IMR-90 (cell line): ENCODE measurements around the gene FDX1. TPM values are rescaled to one million over a fixed set of nuclear protein-coding genes. Genes with fewer than 3 reads are reported as not detected.

ENCODE experiments used
- ATAC-seq: fragments of 200-7000 bp; cut with Tn5 transposase; 2 replicates; pipeline ENCODE4 v1.9.1; 2020; ENCODE audit warnings: low read depth, mild to moderate bottlenecking, moderate library complexity
- BruUV-seq: library from RNA; stranded (reverse); fragments of 400-500 nt; replicated peaks from 2 replicates; lab custom pipeline; 2021; lab: Mats Ljungman, UMichigan
- CTCF ChIA-PET: fragments of 300-600 bp; formaldehyde crosslinking; extraction: SDS; loops from one replicate; lab custom pipeline; 2021; ENCODE audit warnings: antibody characterized with exemption; lab: Yijun Ruan, JAX
- POLR2A ChIA-PET: fragments of 300-600 bp; sonication (Branson Sonifier 250); formaldehyde crosslinking; loops from one replicate; lab custom pipeline; 2022; ENCODE audit warnings: antibody characterized with exemption; ENCODE audit not compliant: unreplicated experiment; lab: Charles Lee
- DNase-seq: peaks from one replicate; pipeline ENCODE4 v3.0.0; 2013
- H2AFZ ChIP-seq: replicated peaks from 2 replicates; pipeline ENCODE3; 2013; ENCODE audit warnings: low read length, mild to moderate bottlenecking; ENCODE audit not compliant: poor library complexity
- H2AK5ac ChIP-seq: 2 replicates; pipeline ENCODE4 v1.6.1; 2013; ENCODE audit warnings: low read depth, low read length, inconsistent platforms
- H2AK9ac ChIP-seq: replicated peaks from 2 replicates; pipeline ENCODE3; 2013; ENCODE audit warnings: mild to moderate bottlenecking, low read depth, low read length, moderate library complexity; ENCODE audit not compliant: poor library complexity
- H2BK120ac ChIP-seq: 2 replicates; pipeline ENCODE4 v1.6.1; 2013; ENCODE audit warnings: low read depth, low read length, inconsistent platforms
- H2BK15ac ChIP-seq: 3 replicates; pipeline ENCODE4 v1.6.1; 2013; ENCODE audit warnings: low read depth, low read length, inconsistent platforms
- H2BK20ac ChIP-seq: 2 replicates; pipeline ENCODE4 v1.6.1; 2013; ENCODE audit warnings: low read depth, mild to moderate bottlenecking, inconsistent platforms, low read length, moderate library complexity
- H2BK5ac ChIP-seq: 2 replicates; pipeline ENCODE4 v1.6.1; 2013; ENCODE audit warnings: mild to moderate bottlenecking, low read depth, low read length, inconsistent platforms; ENCODE audit not compliant: poor library complexity, severe bottlenecking
- H3K14ac ChIP-seq: replicated peaks from 2 replicates; pipeline ENCODE4 v1.6.1; 2013; ENCODE audit warnings: low read depth, low read length, inconsistent platforms
- H3K18ac ChIP-seq: 2 replicates; pipeline ENCODE4 v1.6.1; 2013; ENCODE audit warnings: low read depth, low read length, control low read depth
- H3K23ac ChIP-seq: 2 replicates; pipeline ENCODE4 v1.6.1; 2013; ENCODE audit warnings: low read depth, low read length, inconsistent platforms
- H3K27ac ChIP-seq: 2 replicates; pipeline ENCODE4 v1.5.1; 2013; ENCODE audit warnings: mild to moderate bottlenecking, control low read depth, low read length; ENCODE audit not compliant: insufficient read depth
- H3K27me3 ChIP-seq: 2 replicates; pipeline ENCODE4 v1.6.1; 2013; ENCODE audit warnings: low read length; ENCODE audit not compliant: control insufficient read depth, insufficient read depth
- H3K36me3 ChIP-seq: 2 replicates; pipeline ENCODE4 v1.6.1; 2013; ENCODE audit warnings: low read length, mixed read lengths; ENCODE audit not compliant: control insufficient read depth, insufficient read depth
- H3K4ac ChIP-seq: 2 replicates; pipeline ENCODE4 v1.6.1; 2013; ENCODE audit warnings: low read depth, low read length, inconsistent platforms
- H3K4me1 ChIP-seq: 2 replicates; pipeline ENCODE4 v1.6.1; 2013; ENCODE audit warnings: low read length, mixed read lengths; ENCODE audit not compliant: control insufficient read depth, insufficient read depth
- H3K4me2 ChIP-seq: 2 replicates; pipeline ENCODE4 v1.6.1; 2013; ENCODE audit warnings: low read depth, mild to moderate bottlenecking, control low read depth, low read length, moderate library complexity
- H3K4me3 ChIP-seq: 2 replicates; pipeline ENCODE4 v1.5.1; 2013; ENCODE audit warnings: low read depth, mild to moderate bottlenecking, control low read depth, low read length, moderate library complexity; ENCODE audit not compliant: insufficient read depth
- H3K56ac ChIP-seq: 2 replicates; pipeline ENCODE4 v1.6.1; 2013; ENCODE audit warnings: low read length, inconsistent platforms; ENCODE audit not compliant: insufficient read depth; ENCODE audit errors: extremely low read depth
- H3K79me1 ChIP-seq, 2 experiments: 2 replicates each; pipeline ENCODE4 v1.6.1; 2013; ENCODE audit warnings: low read length in 2 of 2, inconsistent platforms in 1 of 2, low read depth in 1 of 2
- H3K9ac ChIP-seq: 2 replicates; pipeline ENCODE4 v1.6.1; 2013; ENCODE audit warnings: low read depth, low read length, control low read depth
- H3K9me1 ChIP-seq: 2 replicates; pipeline ENCODE4 v1.6.1; 2013; ENCODE audit warnings: low read length, inconsistent platforms; ENCODE audit not compliant: insufficient read depth
- H3K9me3 ChIP-seq: 2 replicates; pipeline ENCODE4 v1.6.1; 2013; ENCODE audit warnings: low read length; ENCODE audit not compliant: control insufficient read depth, insufficient read depth
- H4K20me1 ChIP-seq: 2 replicates; pipeline ENCODE4 v1.6.1; 2013; ENCODE audit warnings: low read length, inconsistent platforms; ENCODE audit not compliant: insufficient read depth
- H4K5ac ChIP-seq: 2 replicates; pipeline ENCODE4 v1.6.1; 2013; ENCODE audit warnings: mild to moderate bottlenecking, low read depth, low read length, control low read depth
- H4K8ac ChIP-seq, 2 experiments: 2 replicates each; pipeline ENCODE4 v1.6.1; 2013; ENCODE audit warnings: low read depth in 2 of 2, low read length in 2 of 2, control low read depth in 1 of 2, inconsistent platforms in 1 of 2
- H4K91ac ChIP-seq: 2 replicates; pipeline ENCODE4 v1.6.1; 2013; ENCODE audit warnings: low read depth, low read length, inconsistent platforms; ENCODE audit not compliant: insufficient read depth
- BHLHE40 ChIP-seq: fragments of 150-350 bp; IDR thresholded peaks from 2 replicates; pipeline ENCODE4 v1.6.1; 2016; ENCODE audit warnings: mild to moderate bottlenecking, low read depth, low read length
- CEBPB ChIP-seq: IDR thresholded peaks from 2 replicates; pipeline ENCODE4 v1.6.1; 2012; ENCODE audit warnings: low read depth, low read length, improper control_type of control experiment
- CHD1 ChIP-seq: IDR thresholded peaks from 2 replicates; pipeline ENCODE4 v1.6.1; 2012; ENCODE audit warnings: low read depth, low read length, improper control_type of control experiment
- CTCF ChIP-seq: conservative IDR thresholded peaks from 2 replicates; pipeline ENCODE4 v1.5.1; 2012; ENCODE audit warnings: mild to moderate bottlenecking, low read depth, low read length, improper control_type of control experiment
- ELK1 ChIP-seq: fragments of 150-350 bp; IDR thresholded peaks from 2 replicates; pipeline ENCODE4 v1.6.1; 2016; ENCODE audit warnings: low read depth, mild to moderate bottlenecking, low read length, moderate library complexity, borderline replicate concordance
- FOS ChIP-seq: fragments of 150-350 bp; IDR thresholded peaks from 2 replicates; pipeline ENCODE4 v1.6.1; 2016; ENCODE audit warnings: low read depth, low read length
- MAFK ChIP-seq: IDR thresholded peaks from 2 replicates; pipeline ENCODE4 v1.6.1; 2012; ENCODE audit warnings: low read depth, low read length, improper control_type of control experiment
- MAZ ChIP-seq: IDR thresholded peaks from 2 replicates; pipeline ENCODE4 v1.6.1; 2012; ENCODE audit warnings: low read depth, mild to moderate bottlenecking, low read length, improper control_type of control experiment, moderate library complexity, borderline replicate concordance
- MXI1 ChIP-seq: IDR thresholded peaks from 2 replicates; pipeline ENCODE4 v1.6.1; 2012; ENCODE audit warnings: low read depth, mild to moderate bottlenecking, low read length, moderate library complexity, borderline replicate concordance
- NFE2L2 ChIP-seq: fragments of 150-350 bp; IDR thresholded peaks from 2 replicates; pipeline ENCODE4 v1.6.1; 2016; ENCODE audit warnings: low read depth, mild to moderate bottlenecking, low read length
- POLR2A ChIP-seq: IDR thresholded peaks from 2 replicates; pipeline ENCODE4 v1.6.1; 2012; ENCODE audit warnings: mild to moderate bottlenecking, low read depth, low read length
- RAD21 ChIP-seq: IDR thresholded peaks from 2 replicates; pipeline ENCODE4 v1.6.1; 2012; ENCODE audit warnings: low read length, improper control_type of control experiment
- RCOR1 ChIP-seq: IDR thresholded peaks from 2 replicates; pipeline ENCODE4 v1.6.1; 2012; ENCODE audit warnings: mild to moderate bottlenecking, low read length, improper control_type of control experiment; ENCODE audit not compliant: insufficient replicate concordance
- RFX5 ChIP-seq: IDR thresholded peaks from 2 replicates; pipeline ENCODE4 v1.8.0; 2012; ENCODE audit warnings: low read depth, mild to moderate bottlenecking, low read length, moderate library complexity
- SMC3 ChIP-seq: fragments of 150-350 bp; IDR thresholded peaks from 2 replicates; pipeline ENCODE4 v1.6.1; 2016; ENCODE audit warnings: low read depth, mild to moderate bottlenecking, antibody characterized with exemption, low read length, moderate library complexity
- USF2 ChIP-seq: fragments of 150-350 bp; IDR thresholded peaks from 2 replicates; pipeline ENCODE4 v1.6.1; 2017; ENCODE audit warnings: mild to moderate bottlenecking, antibody characterized with exemption, low read length, low read depth
- WGBS, 2 experiments: methylation state at CpG; one replicate each; pipeline versions ENCODE4 v1.1.5 to v1.1.7; 2013; ENCODE audit warnings: missing lambda C conversion rate in 2 of 2; ENCODE audit not compliant: insufficient read length in 1 of 2; ENCODE audit errors: extremely low coverage in 2 of 2; 5-methylcytosine and 5-hydroxymethylcytosine counted together
- dilution Hi-C: fragments of 300-500 bp; cut with HindIII; formaldehyde crosslinking; loops from one replicate; pipeline ENCODE4 v1.14.3; 2018; ENCODE audit warnings: low sequenced_read_pairs; ENCODE audit not compliant: unreplicated experiment
- in situ Hi-C: fragments of 300-500 bp; cut with MboI; formaldehyde crosslinking; loops from 3 replicates; pipeline ENCODE4 v1.14.3; 2019; ENCODE audit warnings: low sequenced_read_pairs, inconsistent platforms, mixed read lengths
- intact Hi-C: fragments of 100-400 bp; cut with micrococcal nuclease; formaldehyde crosslinking; loops from 2 replicates; pipeline ENCODE4 v1.10.0; 2022
- polyA plus RNA-seq, 3 experiments: library from polyadenylated mRNA; depleted of rRNA; stranded (reverse); fragments of >200 nt; gene quantifications; 2 replicates each; pipeline ENCODE4 v1.2.3, GENCODE V29; 2012; ENCODE audit warnings: low replicate concordance in 1 of 3
- total RNA-seq: library from RNA; depleted of rRNA; stranded (reverse); fragments of >200 nt; gene quantifications from 2 replicates; pipeline ENCODE4 v1.2.3, GENCODE V29; 2012

Gene FDX1
- total and polyA plus RNA-seq, 2 of the 4 experiments (the other 2 are of a cell fraction) = 4.3 to 5.1 TPM

- Histone ChIP-seq H4K20me1 (no peaks in the 10 kb centered on the region), H2AK5ac (no peak overlapping the region), H4K5ac (peak overlapping the region; percentile 78), H3K9ac (no peak overlapping the region), H3K9me3 (no peaks in the 10 kb centered on the region), H3K4me2 (peak overlapping the region; percentile 33), H3K27me3 (no peaks in the 10 kb centered on the region), H3K36me3 (no peaks in the 10 kb centered on the region), H4K8ac (0 out of 4 replicates have a peak overlapping the region, but pooled peaks have one; percentile 41 to 57), H2BK20ac (peak overlapping the region; percentile 85; the same call in 1 of the 2 replicates), H2BK5ac (peak overlapping the region; percentile 91), H3K4me1 (peaks cover 14% of the 10 kb centered on the region), H2AK9ac (no peak overlapping the region), H3K9me1 (peaks cover 7% of the 10 kb centered on the region), H3K4me3 (no peak overlapping the region), H3K18ac (peak overlapping the region; percentile 86), H3K27ac (peak overlapping the region; percentile 79; the same call in 1 of the 2 replicates), H3K4ac (peak overlapping the region; percentile 71), H3K14ac (peak overlapping the region; percentile 14; the same call in 1 of the 2 replicates), H4K91ac (peak overlapping the region; percentile 35; the same call in 1 of the 2 replicates), H2BK120ac (peak overlapping the region; percentile 23; the same call in 1 of the 2 replicates), H3K56ac (no peak overlapping the region), H2AFZ (no peak overlapping the region), H3K79me1 (no peaks in the 10 kb centered on the region), H3K23ac (peak overlapping the region; percentile 50; the same call in 1 of the 2 replicates), H2BK15ac (0 out of 3 replicates have a peak overlapping the region, but pooled peaks have one; percentile 47)
- DNase-seq (peak; percentile 73), ATAC-seq (peak; percentile 52)
- TF ChIP-seq ELK1 = no peak
- TF ChIP-seq POLR2A = no peak
- TF ChIP-seq RAD21 = no peak
- TF ChIP-seq USF2 = no peak
- TF ChIP-seq BHLHE40 = no peak
- TF ChIP-seq CTCF = no peak
- no peak for TF ChIP-seq NFE2L2
- no peak for TF ChIP-seq MAZ
- no peak for TF ChIP-seq RCOR1
- TF ChIP-seq SMC3 = no peak
- no peak for TF ChIP-seq CEBPB
- TF ChIP-seq CHD1 = no peak
- TF ChIP-seq RFX5 = no peak
- TF ChIP-seq MAFK = no peak
- no peak for TF ChIP-seq MXI1
- no peak for TF ChIP-seq FOS
- WGBS, 2 experiments = no CpG with 5 or more reads among the region's 2 CpGs
- in situ Hi-C loops (loop anchor here (25.0 kb wide), 2 partner anchors 242 to 967 kb away; partner anchors contain the start of gene ARHGAP20), intact Hi-C loops (loop anchor here (5.0 kb wide), 1 partner anchor 97 kb away; no protein-coding TSS in a partner anchor), dilution Hi-C loops (no loop called here)
- CTCF ChIA-PET = interaction anchor here (1.0 to 1.2 kb wide), 3 partner anchors 58 to 760 kb away, joined by 3 read pairs; no protein-coding TSS in a partner anchor
- BruUV-seq = no TSS peak
- POLR2A ChIA-PET = no interaction called here
These were observed 41.0 kb downstream of the FDX1 start for GRCh38 chr11:110470716-110471115.
